SK-N-SH treated with all-trans-retinoic acid at 6 μM for 48 hours (cell line): Measurements from ENCODE around the gene MERTK.

Experiments used
- ATAC-seq: fragments of 200-7000 bp; cut with Tn5 transposase; 3 replicates; pipeline ENCODE4 v1.9.1; 2020; ENCODE audit warnings: mild to moderate bottlenecking, moderate library complexity
- ARNTL ChIP-seq: fragments of 450-650 bp; formaldehyde crosslinking; IDR thresholded peaks from 2 replicates; pipeline ENCODE4 v1.5.0; 2020; ENCODE audit warnings: low read depth, mild to moderate bottlenecking, moderate library complexity, borderline replicate concordance
- BACH2 ChIP-seq: fragments of 250-450 bp; sonication (Bioruptor Pico); IDR thresholded peaks from 2 replicates; pipeline ENCODE4 v1.9.0; 2021; ENCODE audit warnings: mild to moderate bottlenecking, borderline replicate concordance
- CREB5 ChIP-seq: fragments of 250-450 bp; sonication (Bioruptor Pico); IDR thresholded peaks from 2 replicates; pipeline ENCODE4 v1.5.1; 2020; ENCODE audit warnings: low read depth, mild to moderate bottlenecking, moderate library complexity
- CSDC2 ChIP-seq: fragments of 250-450 bp; sonication (Bioruptor Pico); IDR thresholded peaks from 2 replicates; pipeline ENCODE4 v1.5.0; 2020; ENCODE audit warnings: mild to moderate bottlenecking, moderate library complexity
- CSRNP3 ChIP-seq: fragments of 250-450 bp; sonication (Bioruptor Pico); IDR thresholded peaks from 2 replicates; pipeline ENCODE4 v1.5.1; 2021; ENCODE audit warnings: mild to moderate bottlenecking, moderate library complexity
- ESRRG ChIP-seq: fragments of 250-450 bp; sonication (Bioruptor Pico); IDR thresholded peaks from 2 replicates; pipeline ENCODE4 v1.6.1; 2021; ENCODE audit warnings: mild to moderate bottlenecking
- ISL1 ChIP-seq: fragments of 250-450 bp; sonication (Bioruptor Pico); IDR thresholded peaks from 2 replicates; pipeline ENCODE4 v2.1.2; 2022; ENCODE audit warnings: mild to moderate bottlenecking, moderate library complexity
- OSR1 ChIP-seq: fragments of 250-450 bp; sonication (Bioruptor Pico); IDR thresholded peaks from 2 replicates; pipeline ENCODE4 v1.8.0; 2022; ENCODE audit warnings: moderate library complexity, mild to moderate bottlenecking, inconsistent platforms
- PATZ1 ChIP-seq: fragments of 250-450 bp; sonication (Bioruptor Pico); IDR thresholded peaks from 2 replicates; pipeline ENCODE4 v1.8.0; 2020; ENCODE audit warnings: mild to moderate bottlenecking, moderate library complexity, borderline replicate concordance
- POU6F1 ChIP-seq: fragments of 250-450 bp; sonication (Bioruptor Pico); IDR thresholded peaks from 2 replicates; pipeline ENCODE4 v1.8.0; 2021; ENCODE audit warnings: low read depth, mild to moderate bottlenecking, moderate library complexity, borderline replicate concordance
- PPARA ChIP-seq: fragments of 250-450 bp; sonication (Bioruptor Pico); IDR thresholded peaks from 2 replicates; pipeline ENCODE4 v1.5.0; 2020; ENCODE audit warnings: mild to moderate bottlenecking, borderline replicate concordance
- RARB ChIP-seq: fragments of 250-450 bp; sonication (Bioruptor Pico); IDR thresholded peaks from 2 replicates; pipeline ENCODE4 v1.8.0; 2021; ENCODE audit warnings: mild to moderate bottlenecking, moderate library complexity
- SNAI2 ChIP-seq: fragments of 250-450 bp; sonication (Bioruptor Pico); IDR thresholded peaks from 2 replicates; pipeline ENCODE4 v1.5.0; 2020; ENCODE audit warnings: mild to moderate bottlenecking, moderate library complexity
- TCF4 ChIP-seq: fragments of 250-450 bp; sonication (Bioruptor Pico); IDR thresholded peaks from 2 replicates; pipeline ENCODE4 v1.8.0; 2021; ENCODE audit warnings: mild to moderate bottlenecking, moderate library complexity, borderline replicate concordance
- TOX ChIP-seq: fragments of 250-450 bp; sonication (Bioruptor Pico); IDR thresholded peaks from 2 replicates; pipeline ENCODE4 v1.8.0; 2021; ENCODE audit warnings: mild to moderate bottlenecking, moderate library complexity, borderline replicate concordance
- TSHZ2 ChIP-seq: fragments of 250-450 bp; sonication (Bioruptor Pico); IDR thresholded peaks from 2 replicates; pipeline ENCODE4 v1.5.0; 2020; ENCODE audit warnings: mild to moderate bottlenecking, moderate library complexity
- ZC3H10 ChIP-seq: fragments of 250-450 bp; sonication (Bioruptor Pico); IDR thresholded peaks from 2 replicates; pipeline ENCODE4 v1.5.1; 2021; ENCODE audit warnings: mild to moderate bottlenecking, moderate library complexity
- ZFP3 ChIP-seq: fragments of 250-450 bp; sonication (Bioruptor Pico); IDR thresholded peaks from 2 replicates; pipeline ENCODE4 v1.5.0; 2020; ENCODE audit warnings: mild to moderate bottlenecking, moderate library complexity
- ZNF8 ChIP-seq: fragments of 450-650 bp; formaldehyde crosslinking; IDR thresholded peaks from 2 replicates; pipeline ENCODE4 v1.5.0; 2020; ENCODE audit warnings: mild to moderate bottlenecking, moderate library complexity

MERTK gene

GRCh38 chr2:111923276-111923804, 24.9 kb downstream of the MERTK start:
- ATAC-seq, result no peak
- no peak for TF ChIP-seq SNAI2
- TF ChIP-seq TCF4 (CRISPR knock-in tag), result 0 out of 2 replicates have a peak, but pooled peaks have one; percentile 10
- TF ChIP-seq ARNTL (CRISPR knock-in tag), result no peak
- TF ChIP-seq POU6F1 (CRISPR knock-in tag), result no peak
- no peak for TF ChIP-seq PATZ1 (CRISPR knock-in tag)
- no peak for TF ChIP-seq OSR1

GRCh38 chr2:111924617-111925107, 26.3 kb downstream of the MERTK start:
- no peak for ATAC-seq
- TF ChIP-seq CSRNP3 (no peak), PATZ1 (CRISPR knock-in tag) (no peak), ARNTL (CRISPR knock-in tag) (no peak), OSR1 (no peak)
- TF ChIP-seq, all 23 proteins: peak for 0

- ATAC-seq, result no peak
- TF ChIP-seq PPARA, result no peak
- TF ChIP-seq ZFP3, result no peak
- TF ChIP-seq SNAI2, result no peak
- no peak for TF ChIP-seq TOX (CRISPR knock-in tag)
- TF ChIP-seq TCF4 (CRISPR knock-in tag), result no peak
- no peak for TF ChIP-seq ARNTL (CRISPR knock-in tag)
- no peak for TF ChIP-seq TSHZ2 (CRISPR knock-in tag)
- TF ChIP-seq BACH2 (CRISPR knock-in tag), result no peak
- TF ChIP-seq OSR1, result no peak
- no peak for TF ChIP-seq PATZ1 (CRISPR knock-in tag)
- no peak for TF ChIP-seq ZC3H10 (CRISPR knock-in tag)
- no peak for TF ChIP-seq ZNF8 (CRISPR knock-in tag)
- TF ChIP-seq CSRNP3, result no peak
- TF ChIP-seq ISL1 (CRISPR knock-in tag), result no peak
- no peak for TF ChIP-seq POU6F1 (CRISPR knock-in tag)
- TF ChIP-seq RARB, result no peak
- no peak for TF ChIP-seq CREB5
- no peak for TF ChIP-seq ESRRG (CRISPR knock-in tag)
- no peak for TF ChIP-seq CSDC2 (CRISPR knock-in tag)
Observed at GRCh38 chr2:111927723-111928122, 29.3 kb downstream of the MERTK start.
